ENCODE measurements around the gene COMT.

Gene COMT

DNA sequence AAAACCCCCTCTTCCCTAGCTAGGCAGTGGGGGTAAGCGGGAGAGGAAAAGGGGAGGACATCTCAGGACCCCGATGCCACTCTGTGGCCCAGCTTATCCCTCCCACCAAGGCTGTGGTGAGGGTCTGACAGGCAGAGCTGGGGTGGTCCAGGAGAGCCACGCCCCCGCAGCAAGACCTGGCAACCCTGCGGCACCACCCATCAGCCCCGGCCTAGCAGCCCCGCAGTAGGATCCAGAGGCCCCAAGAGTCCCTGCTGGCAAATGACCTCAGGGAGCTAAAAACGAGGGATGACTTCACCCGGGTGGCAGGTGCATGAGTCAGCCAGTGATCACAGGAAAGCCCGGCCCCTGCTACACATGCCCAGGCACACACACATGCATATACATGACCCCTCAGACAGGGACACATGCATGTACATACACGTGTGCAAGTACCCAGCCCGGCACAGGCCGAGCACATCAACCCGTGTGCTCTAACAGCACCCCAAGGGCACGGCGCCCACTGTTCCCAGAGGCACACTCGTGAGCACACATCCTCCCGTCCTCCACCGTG is 42.7 kb downstream of the COMT start:
- DNase-seq: peak; percentile 67

GRCh38 chr22:19984851-19985811 is 43.6 kb downstream of the COMT start:
- DNase-seq: peak; percentile 23

DNA sequence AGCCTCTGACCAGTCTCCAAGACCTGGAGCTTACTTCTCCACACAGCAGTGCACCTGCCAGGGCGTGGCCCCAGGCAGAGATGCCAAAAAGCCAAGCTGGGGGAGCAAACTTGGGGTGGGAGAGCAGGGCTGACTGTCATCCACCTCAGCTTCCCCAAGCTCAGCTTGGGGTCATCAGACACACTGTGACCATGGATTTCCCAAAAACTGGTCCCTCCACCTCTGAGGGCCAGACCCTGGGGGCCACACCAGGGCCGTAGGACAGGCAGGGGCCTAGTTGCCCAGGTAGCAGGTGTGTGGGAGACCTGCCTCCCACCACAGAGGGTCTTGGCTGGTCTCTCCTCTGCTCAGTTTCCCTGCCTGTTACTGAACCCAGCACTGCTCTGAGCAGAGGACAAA is 44.4 kb downstream of the COMT start:
- no peak for DNase-seq

GRCh38 chr22:19986410-19987341 is 45.1 kb downstream of the COMT start:
- peak; percentile 88 for DNase-seq

DNA sequence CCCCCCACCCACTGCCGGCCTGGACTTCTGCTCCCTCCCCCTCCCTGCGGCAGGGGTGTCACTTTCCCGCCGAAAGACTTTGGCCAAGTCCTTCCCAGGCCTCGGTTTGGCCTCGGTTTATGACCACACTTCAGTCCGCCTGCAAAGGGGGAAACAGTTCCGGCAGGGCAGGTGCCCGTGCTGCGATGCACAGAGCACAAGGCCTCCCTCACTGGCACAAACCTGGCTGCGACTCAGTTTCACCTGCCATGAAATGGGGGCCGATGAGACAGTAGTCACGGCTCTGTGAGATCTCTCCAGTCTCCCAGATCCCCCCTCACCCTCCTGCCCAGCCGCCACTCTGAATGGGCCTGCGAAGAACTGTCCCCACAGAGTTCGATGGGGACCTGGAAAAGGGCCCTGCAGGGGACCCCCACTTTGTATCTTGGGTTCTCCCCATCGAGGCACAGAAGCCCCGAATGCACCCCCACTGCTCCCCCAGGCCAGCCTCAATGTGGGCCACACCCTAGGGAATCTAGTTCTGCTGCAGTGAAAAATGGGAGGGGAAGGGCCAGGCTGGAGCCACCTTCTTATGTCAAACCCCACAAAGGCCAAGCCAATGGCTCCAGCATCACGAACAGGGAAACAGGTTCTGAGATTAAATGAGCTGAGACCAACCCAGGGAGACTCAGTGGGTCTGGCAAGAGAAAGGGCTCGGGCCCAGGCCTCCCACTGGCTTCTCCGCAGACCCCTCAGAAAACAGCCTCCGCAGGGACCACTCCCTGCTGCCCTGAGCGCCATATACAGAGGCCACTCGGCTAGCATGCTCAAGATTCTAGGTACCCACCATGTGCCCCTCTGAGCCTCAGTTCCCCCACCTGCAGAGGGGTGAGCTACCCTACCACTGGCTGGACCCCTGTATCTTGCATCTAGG is 46.1 kb downstream of the COMT start:
- no peak for DNase-seq

DNA sequence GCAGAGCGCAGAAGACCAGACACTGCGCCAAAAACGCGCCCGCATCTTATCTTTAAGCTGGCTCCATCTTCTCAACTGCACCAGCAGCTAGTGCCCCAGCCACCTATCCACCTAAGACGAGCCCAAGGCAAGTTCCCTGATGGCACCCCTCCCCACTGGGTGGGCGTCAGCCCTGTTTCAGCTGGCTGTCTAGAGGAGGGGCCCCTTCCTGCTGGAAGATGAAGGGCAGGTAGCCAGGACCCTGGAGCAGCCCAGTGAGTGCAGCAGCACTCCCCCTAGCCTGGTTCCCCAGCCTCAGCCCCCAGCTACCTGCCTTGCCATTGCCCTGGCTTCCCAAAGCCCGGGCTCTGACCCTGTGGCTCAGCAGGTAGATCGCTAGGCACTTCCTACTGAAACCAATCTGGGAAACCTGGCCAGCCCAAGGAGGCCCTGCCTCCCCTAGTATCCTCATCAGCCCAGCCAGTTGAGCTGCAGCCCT is 46.8 kb downstream of the COMT start:
- no peak for DNase-seq

- peak; percentile 40 for DNase-seq
Observed at GRCh38 chr22:19988965-19989724, 47.6 kb downstream of the COMT start.

GRCh38 chr22:19989725-19990067 is 48.1 kb downstream of the COMT start:
- DNase-seq: peak; percentile 9

DNA sequence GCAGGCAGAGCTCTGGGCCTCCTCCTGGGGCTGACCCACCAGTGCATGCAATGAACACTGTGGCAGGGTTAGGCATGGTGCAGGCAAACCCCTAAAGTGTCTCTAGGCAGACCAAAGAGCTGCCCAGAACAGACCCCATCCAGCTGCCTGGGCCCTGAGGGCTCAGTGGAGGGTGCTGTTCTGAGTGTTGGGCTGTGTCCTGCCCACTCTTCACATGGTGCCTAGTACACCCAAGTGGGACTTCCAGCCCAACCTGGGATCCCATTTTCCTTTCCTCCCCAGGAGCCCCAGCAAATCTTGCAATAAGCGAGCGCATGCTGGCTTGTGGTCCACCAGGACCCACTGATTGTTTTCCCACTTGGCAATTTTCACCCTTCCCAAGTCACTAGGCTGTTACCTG is 48.6 kb downstream of the COMT start:
- DNase-seq: peak; percentile 8

- DNase-seq: peak; percentile 34
Observed at GRCh38 chr22:19990609-19991394, 49.2 kb downstream of the COMT start.

DNA sequence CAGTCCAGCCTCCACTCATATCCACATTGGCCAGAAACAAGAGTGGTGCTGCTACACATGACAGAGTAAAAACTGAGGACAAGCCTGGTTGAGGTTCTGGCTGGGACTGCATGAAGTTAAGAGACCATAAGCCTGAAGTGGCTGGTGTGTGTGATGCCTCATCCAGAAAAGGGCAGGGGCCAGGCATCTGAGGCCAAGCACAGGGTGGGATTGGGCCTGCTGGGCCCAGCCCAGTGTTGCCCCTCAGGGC is 49.7 kb downstream of the COMT start:
- no peak for DNase-seq

- DNase-seq: peak; percentile 74
Observed at GRCh38 chr22:19991645-19992451, 50.3 kb downstream of the COMT start.

- no peak for DNase-seq
Observed at GRCh38 chr22:19992481-19992911, 50.9 kb downstream of the COMT start.

DNA sequence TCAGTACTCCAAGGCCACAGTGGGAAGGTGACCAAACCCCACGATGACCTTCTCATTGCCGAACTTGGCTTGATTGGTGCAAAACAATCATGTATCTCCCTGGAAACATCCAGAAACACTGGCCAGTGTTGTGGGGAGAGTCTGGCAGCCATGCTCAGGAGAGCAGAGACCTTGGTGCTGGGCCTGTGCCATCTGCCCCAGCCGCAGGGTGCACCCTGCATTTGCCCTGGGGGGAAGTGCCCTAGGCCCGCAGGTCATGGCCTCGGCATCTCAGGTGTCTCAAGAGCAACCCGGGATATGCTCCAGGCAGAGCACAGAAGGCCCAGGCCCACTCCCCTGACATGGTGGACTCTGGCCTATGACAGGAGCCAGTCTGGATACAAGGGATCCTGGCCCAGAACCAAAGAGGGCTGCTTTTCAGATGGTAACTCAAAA is 51.4 kb downstream of the COMT start:
- DNase-seq: peak; percentile 19

- DNase-seq: no peak
Observed at GRCh38 chr22:19993926-19994325, 52.4 kb downstream of the COMT start.

DNA sequence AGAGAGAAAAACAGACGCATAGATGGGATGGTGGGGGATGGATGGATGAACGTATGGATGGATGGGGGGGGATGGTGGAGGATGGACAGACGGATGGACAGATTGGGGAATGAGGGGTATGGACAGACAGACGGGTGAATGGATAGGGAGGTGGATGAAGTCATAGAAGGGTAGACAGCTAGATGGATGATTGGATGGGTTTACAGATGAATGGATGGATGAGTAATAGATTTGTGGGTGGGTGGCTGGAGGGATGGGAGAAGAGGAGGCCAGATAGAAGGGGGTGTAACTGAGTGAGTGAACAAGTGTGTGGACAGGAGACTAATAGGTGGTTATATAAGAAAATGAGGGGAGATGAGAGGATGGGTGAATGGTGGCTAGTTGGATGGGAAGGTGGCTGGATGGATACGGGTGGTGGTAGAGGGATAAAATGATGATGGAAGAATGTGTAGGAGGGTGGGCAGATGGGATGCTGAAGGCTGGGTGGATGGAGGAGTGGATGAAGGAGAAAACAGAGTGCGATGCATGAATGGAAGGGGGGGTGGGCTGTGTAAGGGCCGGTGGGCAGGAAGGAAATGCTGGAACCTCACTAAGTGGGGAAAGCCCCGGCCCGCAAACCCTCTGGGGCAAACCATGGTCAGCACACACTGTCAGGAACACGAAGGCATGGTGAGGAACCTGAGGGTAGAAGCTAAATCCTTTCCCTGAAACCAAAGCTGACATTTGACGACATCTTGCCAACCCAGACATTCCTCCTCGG is 53.5 kb downstream of the COMT start:
- DNase-seq: no peak

- peak; percentile 89 for DNase-seq
Observed at GRCh38 chr22:19995611-19996339, 54.2 kb downstream of the COMT start.

DNA sequence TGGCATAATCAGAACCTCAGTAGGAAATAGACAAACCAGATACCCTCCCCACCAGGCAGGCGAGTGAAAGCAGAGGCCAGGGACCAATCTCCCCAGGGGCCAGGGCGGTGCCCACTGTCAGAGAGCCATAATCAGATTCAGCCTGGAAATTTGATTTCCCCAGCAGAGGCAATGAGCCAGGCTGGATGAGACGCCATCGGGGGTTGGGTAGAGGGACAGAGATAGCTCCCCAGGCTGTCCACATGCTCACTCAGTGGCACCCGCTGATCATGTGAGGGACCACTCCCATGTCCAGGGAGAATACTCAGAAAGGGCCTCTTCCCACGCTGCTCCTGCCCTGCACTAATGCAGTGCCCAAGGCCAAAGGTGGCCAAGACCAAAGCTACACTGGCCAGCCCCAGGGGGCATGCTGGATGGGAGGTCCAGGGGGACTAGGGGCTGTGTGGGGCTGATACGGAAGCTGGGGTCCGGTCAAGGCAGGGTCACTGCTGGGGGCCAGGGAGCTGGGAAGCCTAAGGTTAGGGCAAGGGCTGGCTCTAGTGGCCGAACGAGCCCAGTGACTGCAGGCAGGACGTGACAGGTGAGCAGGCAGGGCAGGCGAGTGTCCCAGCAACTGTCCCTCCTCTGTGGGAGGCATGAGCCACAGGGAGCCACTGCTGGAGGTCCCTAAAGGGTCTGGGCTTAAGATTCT is 55.3 kb downstream of the COMT start:
- DNase-seq: peak; percentile 48
